ENCODE data around the gene C20orf144. TPM values are rescaled to one million over a fixed set of nuclear protein-coding genes. Genes with fewer than 3 reads are reported as not detected.

C20orf144 gene
- total and polyA plus RNA-seq, 2 donors from 2014 or later = 0.16 TPM; not detected in 1

- intact Hi-C loops (cut with DNase I) = no loop called here
- Histone ChIP-seq H3K9ac (ENCODE audit: low read length in 3 of 3) (no peak overlapping the region), H3K27me3 (ENCODE audit: control insufficient read depth, insufficient read depth, low read length) (no peaks in the 10 kb centered on the region), H3K4me1 (ENCODE audit: control insufficient read depth in 2 of 3, insufficient read depth in 2 of 3, low read depth in 1 of 3, low read length in 3 of 3) (peaks cover 0 to 10% (median 9%) of the 10 kb centered on the region in 3 donors), H3K36me3 (ENCODE audit: control insufficient read depth in 2 of 3, insufficient read depth in 3 of 3, low read length in 3 of 3) (no peaks in the 10 kb centered on the region), H3K9me3 (ENCODE audit: control insufficient read depth in 2 of 3, insufficient read depth in 1 of 3, low read length in 3 of 3) (no peaks in the 10 kb centered on the region), H3K4me3 (ENCODE audit: low read length in 3 of 3) (no peak overlapping the region), H3K27ac (ENCODE audit: low read depth in 2 of 2, low read length in 2 of 2) (no peak overlapping the region)
- FAIRE-seq = no peak
- peak in 1 of 5 donors; percentile 74 for DNase-seq
- TF ChIP-seq CTCF (IDR thresholded peaks at IDR 0.05; ENCODE audit: borderline replicate concordance, extremely low read depth, insufficient read depth) = no peak
These were observed 2.0 kb upstream of the C20orf144 start for GRCh38 chr20:33660035-33660684.

- no peak for FAIRE-seq
- no peaks in the 10 kb centered on the region for H3K36me3 ChIP-seq (ENCODE audit: control insufficient read depth in 2 of 3, insufficient read depth in 3 of 3, low read length in 3 of 3)
These were observed 1.5 kb upstream of the C20orf144 start for GRCh38 chr20:33660685-33661058.

DNA sequence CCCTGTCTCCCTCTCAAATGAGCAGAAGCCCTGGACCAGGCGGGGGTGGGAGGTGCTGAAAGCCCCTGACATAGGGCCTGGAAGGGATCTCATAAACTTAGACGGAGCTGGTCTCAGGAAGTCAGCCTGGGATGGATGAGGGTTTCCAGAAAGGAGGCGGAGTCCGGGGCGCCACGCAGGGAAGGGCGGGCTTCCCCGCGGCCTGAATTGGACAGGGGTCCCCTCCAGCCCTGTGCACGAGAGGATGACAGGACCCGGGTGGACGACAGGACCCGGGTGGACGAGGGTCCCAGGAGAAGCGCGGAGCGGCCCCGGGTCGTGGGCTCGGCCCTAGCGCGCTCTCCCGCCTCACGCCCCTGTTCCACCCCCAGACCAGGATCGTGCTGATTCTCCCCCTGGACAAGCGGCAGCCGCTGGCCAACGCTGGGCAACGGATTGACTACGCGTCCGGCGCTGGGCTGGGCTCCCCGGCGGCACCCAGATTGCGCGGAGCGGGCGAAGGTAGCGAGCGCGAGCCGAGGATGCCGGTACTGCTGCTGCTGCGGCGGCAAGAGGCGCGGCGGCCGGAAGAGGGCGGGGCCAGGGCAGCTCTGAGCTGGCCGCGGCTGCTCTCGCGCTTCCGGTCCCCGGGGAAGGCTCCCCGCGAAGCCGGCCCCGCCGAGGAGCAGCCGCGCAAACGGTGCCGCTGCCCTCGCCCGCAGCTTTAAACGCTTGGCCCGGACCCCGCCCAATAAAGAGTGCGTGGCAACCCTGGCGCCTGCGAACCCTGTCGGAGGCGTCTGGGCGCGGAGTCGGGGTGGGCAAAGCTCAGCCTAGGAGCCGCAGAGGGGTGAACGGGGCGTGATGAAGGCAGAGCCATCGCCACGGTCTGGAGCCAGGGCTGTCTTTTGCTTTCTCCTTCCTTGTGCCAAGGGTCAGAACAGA is 1.3 kb downstream of the C20orf144 start:
- peak overlapping the region; percentile 26 to 82 (median 30) for H3K9ac ChIP-seq (ENCODE audit: low read length in 3 of 3)
- FAIRE-seq (no peak), DNase-seq (peak; percentile 74 to 96 (median 86))
- no peaks in the 10 kb centered on the region for H3K36me3 ChIP-seq (ENCODE audit: control insufficient read depth in 2 of 3, insufficient read depth in 3 of 3, low read length in 3 of 3)
- intact Hi-C loops (cut with DNase I) = no loop called here
- peaks cover 0 to 22% (median 13%) of the 10 kb centered on the region in 3 donors for H3K4me1 ChIP-seq (ENCODE audit: control insufficient read depth in 2 of 3, insufficient read depth in 2 of 3, low read depth in 1 of 3, low read length in 3 of 3)
- H3K27me3 ChIP-seq (ENCODE audit: control insufficient read depth, insufficient read depth, low read length) = no peaks in the 10 kb centered on the region
- no peaks in the 10 kb centered on the region for H3K9me3 ChIP-seq (ENCODE audit: control insufficient read depth in 2 of 3, insufficient read depth in 1 of 3, low read length in 3 of 3)
- peak; percentile 9 for TF ChIP-seq CTCF (IDR thresholded peaks at IDR 0.05; ENCODE audit: borderline replicate concordance, extremely low read depth, insufficient read depth)
- H3K27ac ChIP-seq (ENCODE audit: low read depth in 2 of 2, low read length in 2 of 2) = peak overlapping the region; percentile 59 to 91
- H3K4me3 ChIP-seq (ENCODE audit: low read length in 3 of 3) = peak overlapping the region; percentile 68 to 75 (median 70)

More at GRCh38 chr20:33660685-33661058, 1.5 kb upstream of the C20orf144 start:
- Histone ChIP-seq H3K4me1 (ENCODE audit: control insufficient read depth in 2 of 3, insufficient read depth in 2 of 3, low read depth in 1 of 3, low read length in 3 of 3) (peaks cover 0 to 10% (median 9%) of the 10 kb centered on the region in 3 donors), H3K9ac (ENCODE audit: low read length in 3 of 3) (no peak overlapping the region), H3K27me3 (ENCODE audit: control insufficient read depth, insufficient read depth, low read length) (no peaks in the 10 kb centered on the region), H3K9me3 (ENCODE audit: control insufficient read depth in 2 of 3, insufficient read depth in 1 of 3, low read length in 3 of 3) (no peaks in the 10 kb centered on the region), H3K27ac (ENCODE audit: low read depth in 2 of 2, low read length in 2 of 2) (no peak overlapping the region), H3K4me3 (ENCODE audit: low read length in 3 of 3) (no peak overlapping the region)
- no peak for TF ChIP-seq CTCF (IDR thresholded peaks at IDR 0.05; ENCODE audit: borderline replicate concordance, extremely low read depth, insufficient read depth)
- intact Hi-C loops (cut with DNase I) = no loop called here
- no peak for DNase-seq

All from kidney (tissue), 14 donors.